NB4 (cell line): ENCODE results near the gene OR10A6.
A peak's percentile ranks its signal among the peaks of the same experiment; 100 is the strongest.

Experiments used
- DNase-seq: peaks from one replicate; pipeline ENCODE4 v3.0.0; 2010; ENCODE audit warnings: low read depth
- H3K4me3 ChIP-seq: one replicate; pipeline ENCODE4 v1.5.1; 2011; ENCODE audit warnings: mild to moderate bottlenecking, low read depth, low read length, moderate library complexity
- MYC ChIP-seq: IDR thresholded peaks from 2 replicates; pipeline ENCODE4 v1.6.1; 2011; ENCODE audit warnings: low read depth, low read length
- POLR2A ChIP-seq: IDR thresholded peaks from 2 replicates; pipeline ENCODE4 v1.6.1; 2011; ENCODE audit warnings: mild to moderate bottlenecking; ENCODE audit not compliant: insufficient read length; ENCODE audit errors: extremely low read depth
- TF ChIP-seq, protein P1 (sequence below): IDR thresholded peaks from one replicate; pipeline ENCODE4 v1.5.1; 2012; ENCODE audit warnings: low read depth, low read length
- TF ChIP-seq, protein P2 (sequence below): IDR thresholded peaks from 2 replicates; pipeline ENCODE4 v1.6.1; 2011; ENCODE audit warnings: low read depth, low read length

The OR10A6 gene

DNA sequence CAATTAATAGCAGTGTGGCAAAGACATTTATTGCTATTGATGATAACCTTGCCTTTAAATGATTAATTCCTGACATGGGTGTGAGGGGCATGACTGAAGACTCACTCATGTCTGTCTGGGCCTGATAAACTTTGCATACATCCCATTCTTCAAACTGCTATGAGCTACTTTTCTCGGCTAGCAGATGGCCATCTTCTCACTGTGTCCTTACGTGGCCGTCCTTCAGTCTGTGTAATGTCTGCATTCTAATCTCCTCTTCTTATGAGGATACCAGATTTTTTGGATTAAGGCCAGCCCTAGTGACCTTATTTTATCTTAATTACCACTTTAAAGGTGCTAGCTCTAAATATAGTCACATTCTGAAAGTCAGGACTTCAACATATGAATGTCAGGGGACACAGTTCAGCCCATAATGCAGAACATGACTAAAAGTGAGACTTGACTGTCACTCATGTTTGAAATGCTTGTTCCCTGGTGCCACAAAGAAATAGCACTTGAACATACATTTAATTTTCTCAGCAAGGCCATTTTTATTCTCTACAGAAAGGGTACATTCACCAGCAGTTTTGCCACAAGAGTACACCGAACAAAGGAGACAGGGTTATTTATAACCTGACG lies 32.3 kb downstream of the OR10A6 start:
- no peak overlapping the region for H3K4me3 ChIP-seq
- TF ChIP-seq POLR2A: no peak
- TF ChIP-seq MYC: no peak
- TF ChIP-seq, protein P1, sequence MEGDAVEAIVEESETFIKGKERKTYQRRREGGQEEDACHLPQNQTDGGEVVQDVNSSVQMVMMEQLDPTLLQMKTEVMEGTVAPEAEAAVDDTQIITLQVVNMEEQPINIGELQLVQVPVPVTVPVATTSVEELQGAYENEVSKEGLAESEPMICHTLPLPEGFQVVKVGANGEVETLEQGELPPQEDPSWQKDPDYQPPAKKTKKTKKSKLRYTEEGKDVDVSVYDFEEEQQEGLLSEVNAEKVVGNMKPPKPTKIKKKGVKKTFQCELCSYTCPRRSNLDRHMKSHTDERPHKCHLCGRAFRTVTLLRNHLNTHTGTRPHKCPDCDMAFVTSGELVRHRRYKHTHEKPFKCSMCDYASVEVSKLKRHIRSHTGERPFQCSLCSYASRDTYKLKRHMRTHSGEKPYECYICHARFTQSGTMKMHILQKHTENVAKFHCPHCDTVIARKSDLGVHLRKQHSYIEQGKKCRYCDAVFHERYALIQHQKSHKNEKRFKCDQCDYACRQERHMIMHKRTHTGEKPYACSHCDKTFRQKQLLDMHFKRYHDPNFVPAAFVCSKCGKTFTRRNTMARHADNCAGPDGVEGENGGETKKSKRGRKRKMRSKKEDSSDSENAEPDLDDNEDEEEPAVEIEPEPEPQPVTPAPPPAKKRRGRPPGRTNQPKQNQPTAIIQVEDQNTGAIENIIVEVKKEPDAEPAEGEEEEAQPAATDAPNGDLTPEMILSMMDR: no peak
- TF ChIP-seq, protein P2, sequence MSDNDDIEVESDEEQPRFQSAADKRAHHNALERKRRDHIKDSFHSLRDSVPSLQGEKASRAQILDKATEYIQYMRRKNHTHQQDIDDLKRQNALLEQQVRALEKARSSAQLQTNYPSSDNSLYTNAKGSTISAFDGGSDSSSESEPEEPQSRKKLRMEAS: no peak

DNA sequence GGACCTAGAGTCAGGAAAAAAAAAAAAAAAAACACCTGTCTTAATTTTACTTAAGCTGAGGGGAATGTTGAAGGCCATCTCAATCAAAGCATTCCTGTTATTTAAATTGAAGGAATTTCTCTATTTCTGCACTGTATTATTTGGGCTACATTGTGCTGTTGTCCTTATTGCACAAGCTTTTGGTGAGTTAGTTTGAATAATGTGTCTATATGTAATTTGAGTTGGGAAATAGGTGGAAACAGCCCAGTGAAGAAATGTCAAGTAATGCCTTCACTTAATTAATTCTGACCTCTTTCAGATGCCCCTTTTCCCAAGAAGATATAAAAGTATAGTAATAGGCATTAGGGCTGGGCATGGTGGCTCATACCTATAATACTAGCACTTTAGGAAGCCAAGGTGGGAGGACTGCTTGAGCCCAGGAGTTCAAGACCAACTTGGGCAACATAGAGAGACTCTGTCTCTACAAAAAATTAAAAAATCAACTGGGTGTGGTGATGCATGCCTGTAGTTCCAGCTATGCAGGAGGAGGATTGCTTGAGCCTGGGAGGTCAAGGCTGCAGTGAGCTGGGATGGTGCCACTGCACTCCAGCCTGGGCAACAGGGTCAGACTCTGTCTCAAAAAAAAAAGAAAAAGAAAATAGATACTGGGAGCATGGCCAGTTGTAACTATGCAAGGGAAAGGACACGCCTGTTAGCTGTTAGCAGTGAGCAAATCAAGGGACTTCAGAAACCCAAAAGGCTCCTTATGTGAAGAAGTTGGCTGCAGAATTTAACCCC lies 34.9 kb downstream of the OR10A6 start:
- DNase-seq: no peak
- TF ChIP-seq MYC (no peak), POLR2A (no peak)
- TF ChIP-seq, protein P2: no peak
- TF ChIP-seq, protein P1: no peak
- H3K4me3 ChIP-seq: no peak overlapping the region

More for the DNA sequence above, 32.3 kb downstream of the OR10A6 start:
- no peak for DNase-seq

DNA sequence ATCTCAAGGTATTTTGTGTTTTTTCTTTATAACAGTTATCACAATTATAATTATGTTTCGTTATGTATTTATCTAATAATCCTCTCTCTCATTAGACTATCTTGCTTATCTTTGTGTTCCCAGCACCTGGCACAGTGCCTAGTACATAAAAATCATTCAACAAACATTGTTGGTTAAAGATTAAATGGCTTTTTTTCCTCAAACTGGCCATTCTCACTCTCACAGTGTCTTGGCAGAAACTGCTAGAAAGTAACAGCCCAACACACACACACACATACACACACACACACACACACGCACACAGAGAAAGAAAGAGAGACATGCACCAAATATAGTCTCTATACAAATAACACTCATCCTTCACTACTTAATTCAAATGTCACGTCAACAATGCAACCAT lies 36.8 kb downstream of the OR10A6 start:
- TF ChIP-seq, protein P2: no peak
- TF ChIP-seq, protein P1: no peak
- TF ChIP-seq MYC: no peak
- TF ChIP-seq POLR2A: no peak
- H3K4me3 ChIP-seq: no peak overlapping the region
- DNase-seq: no peak

DNA sequence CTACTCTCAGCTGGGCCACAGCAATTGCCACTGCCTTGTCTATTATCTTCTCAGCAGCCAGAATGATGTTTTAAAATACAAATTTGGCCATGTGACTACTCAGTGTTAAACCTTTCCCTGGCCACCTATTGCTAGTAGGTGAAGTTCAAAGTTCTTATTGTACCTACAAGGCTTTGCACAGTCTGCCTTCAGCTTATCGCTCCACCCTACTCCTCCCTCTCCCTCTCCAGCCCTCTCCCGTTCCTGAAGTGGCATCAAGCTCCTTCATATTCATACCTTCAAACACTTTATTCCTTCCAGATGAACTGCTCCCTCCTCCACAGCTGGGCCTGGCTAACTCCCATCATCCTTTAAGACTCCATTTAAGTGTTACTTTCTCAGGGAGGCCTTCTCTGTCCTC lies 37.3 kb downstream of the OR10A6 start:
- no peak for TF ChIP-seq POLR2A
- TF ChIP-seq, protein P2: no peak
- TF ChIP-seq, protein P1: no peak
- no peak for DNase-seq
- no peak overlapping the region for H3K4me3 ChIP-seq

DNA sequence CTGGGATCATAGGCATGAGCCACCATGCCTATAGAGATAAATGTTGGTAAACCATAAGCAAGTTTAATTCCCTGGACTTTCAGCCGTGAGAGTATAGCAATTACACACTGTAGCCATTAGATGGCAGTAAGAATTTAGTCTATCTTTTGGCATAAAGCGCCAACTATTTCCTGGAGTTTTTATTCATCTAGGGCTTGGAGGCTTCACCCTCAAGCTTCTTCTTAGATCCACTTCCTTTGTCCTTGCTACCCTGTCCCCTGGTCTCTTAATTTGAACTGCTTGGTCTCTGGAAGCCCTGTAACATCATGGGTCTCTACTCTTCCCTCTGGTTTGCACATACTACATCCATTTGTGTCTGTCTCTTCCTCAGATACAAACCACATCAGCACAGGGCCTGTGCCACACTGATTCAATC lies 38.2 kb downstream of the OR10A6 start:
- TF ChIP-seq, protein P2: no peak
- TF ChIP-seq, protein P1: peak; percentile 55
- TF ChIP-seq POLR2A (no peak), MYC (no peak)
- no peak overlapping the region for H3K4me3 ChIP-seq
- peak; percentile 59 for DNase-seq
